ENCODE results near the gene TACR1. TPM values are rescaled to one million over a fixed set of nuclear protein-coding genes. Genes with fewer than 3 reads are reported as not detected.

The TACR1 gene
- total RNA-seq, 1 experiment from 2014 or later = not detected

DNA sequence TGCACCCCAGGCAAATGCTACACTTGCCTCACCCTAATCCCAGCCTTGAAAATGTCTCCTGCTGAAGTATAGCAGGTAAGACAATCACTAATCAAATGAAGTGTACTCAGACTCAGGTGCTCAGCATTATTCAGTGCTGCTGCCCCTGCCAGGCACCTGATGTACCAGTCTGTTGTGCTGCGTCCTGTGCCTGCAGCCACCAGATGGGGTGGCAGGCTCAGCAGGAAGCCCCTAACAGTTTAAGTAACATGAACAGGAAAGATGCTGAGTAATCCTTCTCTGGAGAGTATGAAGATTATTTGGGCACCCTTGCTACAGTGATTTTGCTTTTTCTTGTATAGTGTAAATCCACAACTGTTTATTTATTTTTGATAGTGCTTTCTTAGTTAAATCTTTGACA, 69.1 kb downstream of the TACR1 start:
- ATAC-seq = peak; percentile 60
- no peaks in the 10 kb centered on the region for H3K9me3 ChIP-seq (ENCODE audit: control insufficient read depth in 1 of 2, insufficient read depth in 1 of 2, low read depth in 1 of 2, low read length in 2 of 2)

DNA sequence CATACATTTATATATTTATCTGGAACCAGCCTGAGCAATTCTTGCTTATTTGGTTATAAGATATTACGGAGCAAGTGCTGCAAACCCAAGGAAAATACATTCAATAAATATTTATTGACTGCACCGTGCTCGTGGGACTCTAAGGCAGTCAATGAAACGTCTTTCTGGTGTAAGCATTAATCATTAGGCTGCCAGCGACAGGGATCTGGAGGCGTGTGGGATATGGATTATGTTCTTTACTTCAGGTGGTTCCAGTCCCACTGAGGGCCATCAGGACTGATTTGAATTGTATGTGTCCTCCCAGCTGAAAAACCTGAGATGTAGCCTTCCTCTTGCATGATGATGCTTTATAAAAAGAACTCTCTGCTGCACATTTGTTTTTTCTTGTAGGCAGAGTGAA, 75.4 kb downstream of the TACR1 start:
- RAD21 ChIA-PET (ENCODE audit: low non-redundant PET in 1 of 2, low total read pairs in 2 of 2, uncharacterized antibody in 2 of 2, unreplicated experiment in 2 of 2) = no interaction called here
- TF ChIP-seq ZNF274 (IDR thresholded peaks at IDR 0.05; ENCODE audit: low read depth, low read length) (no peak), CEBPB (IDR thresholded peaks at IDR 0.05; ENCODE audit: low read depth) (no peak), ZFX (IDR thresholded peaks at IDR 0.05) (no peak), SRF (IDR thresholded peaks at IDR 0.05; ENCODE audit: low read depth) (no peak), EZH2phosphoT487 (IDR thresholded peaks at IDR 0.05; ENCODE audit: borderline replicate concordance) (no peak), TCF7L2 (IDR thresholded peaks at IDR 0.05; ENCODE audit: borderline replicate concordance, extremely low read depth, insufficient read depth, insufficient read length) (no peak)
- TF ChIP-seq, protein P1, sequence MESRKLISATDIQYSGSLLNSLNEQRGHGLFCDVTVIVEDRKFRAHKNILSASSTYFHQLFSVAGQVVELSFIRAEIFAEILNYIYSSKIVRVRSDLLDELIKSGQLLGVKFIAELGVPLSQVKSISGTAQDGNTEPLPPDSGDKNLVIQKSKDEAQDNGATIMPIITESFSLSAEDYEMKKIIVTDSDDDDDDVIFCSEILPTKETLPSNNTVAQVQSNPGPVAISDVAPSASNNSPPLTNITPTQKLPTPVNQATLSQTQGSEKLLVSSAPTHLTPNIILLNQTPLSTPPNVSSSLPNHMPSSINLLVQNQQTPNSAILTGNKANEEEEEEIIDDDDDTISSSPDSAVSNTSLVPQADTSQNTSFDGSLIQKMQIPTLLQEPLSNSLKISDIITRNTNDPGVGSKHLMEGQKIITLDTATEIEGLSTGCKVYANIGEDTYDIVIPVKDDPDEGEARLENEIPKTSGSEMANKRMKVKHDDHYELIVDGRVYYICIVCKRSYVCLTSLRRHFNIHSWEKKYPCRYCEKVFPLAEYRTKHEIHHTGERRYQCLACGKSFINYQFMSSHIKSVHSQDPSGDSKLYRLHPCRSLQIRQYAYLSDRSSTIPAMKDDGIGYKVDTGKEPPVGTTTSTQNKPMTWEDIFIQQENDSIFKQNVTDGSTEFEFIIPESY (IDR thresholded peaks at IDR 0.05; ENCODE audit: extremely low read depth, insufficient replicate concordance, low read length) = no peak
- TF ChIP-seq, protein P2, sequence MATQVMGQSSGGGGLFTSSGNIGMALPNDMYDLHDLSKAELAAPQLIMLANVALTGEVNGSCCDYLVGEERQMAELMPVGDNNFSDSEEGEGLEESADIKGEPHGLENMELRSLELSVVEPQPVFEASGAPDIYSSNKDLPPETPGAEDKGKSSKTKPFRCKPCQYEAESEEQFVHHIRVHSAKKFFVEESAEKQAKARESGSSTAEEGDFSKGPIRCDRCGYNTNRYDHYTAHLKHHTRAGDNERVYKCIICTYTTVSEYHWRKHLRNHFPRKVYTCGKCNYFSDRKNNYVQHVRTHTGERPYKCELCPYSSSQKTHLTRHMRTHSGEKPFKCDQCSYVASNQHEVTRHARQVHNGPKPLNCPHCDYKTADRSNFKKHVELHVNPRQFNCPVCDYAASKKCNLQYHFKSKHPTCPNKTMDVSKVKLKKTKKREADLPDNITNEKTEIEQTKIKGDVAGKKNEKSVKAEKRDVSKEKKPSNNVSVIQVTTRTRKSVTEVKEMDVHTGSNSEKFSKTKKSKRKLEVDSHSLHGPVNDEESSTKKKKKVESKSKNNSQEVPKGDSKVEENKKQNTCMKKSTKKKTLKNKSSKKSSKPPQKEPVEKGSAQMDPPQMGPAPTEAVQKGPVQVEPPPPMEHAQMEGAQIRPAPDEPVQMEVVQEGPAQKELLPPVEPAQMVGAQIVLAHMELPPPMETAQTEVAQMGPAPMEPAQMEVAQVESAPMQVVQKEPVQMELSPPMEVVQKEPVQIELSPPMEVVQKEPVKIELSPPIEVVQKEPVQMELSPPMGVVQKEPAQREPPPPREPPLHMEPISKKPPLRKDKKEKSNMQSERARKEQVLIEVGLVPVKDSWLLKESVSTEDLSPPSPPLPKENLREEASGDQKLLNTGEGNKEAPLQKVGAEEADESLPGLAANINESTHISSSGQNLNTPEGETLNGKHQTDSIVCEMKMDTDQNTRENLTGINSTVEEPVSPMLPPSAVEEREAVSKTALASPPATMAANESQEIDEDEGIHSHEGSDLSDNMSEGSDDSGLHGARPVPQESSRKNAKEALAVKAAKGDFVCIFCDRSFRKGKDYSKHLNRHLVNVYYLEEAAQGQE (IDR thresholded peaks at IDR 0.05; ENCODE audit: low read depth) = no peak

More for the DNA sequence above, 69.1 kb downstream of the TACR1 start:
- ChIA-PET CTCF (no interaction called here), RAD21 (ENCODE audit: low non-redundant PET in 1 of 2, low total read pairs in 2 of 2, uncharacterized antibody in 2 of 2, unreplicated experiment in 2 of 2) (no interaction called here), POLR2A (no interaction called here)
- Histone ChIP-seq H4K20me1 (ENCODE audit: insufficient read depth) (no peaks in the 10 kb centered on the region), H3K4me1 (ENCODE audit: control insufficient read depth in 1 of 2, insufficient read depth in 2 of 2, low read length in 2 of 2) (no peaks in the 10 kb centered on the region), H3K27ac (ENCODE audit: low read depth, low read length) (no peak overlapping the region), H3K9me2 (ENCODE audit: insufficient read depth) (no peaks in the 10 kb centered on the region; the same call in 1 of the 2 replicates), H3K9ac (ENCODE audit: low read length) (no peak overlapping the region), H3K27me3 (ENCODE audit: insufficient read depth, low read length) (peaks cover 21% of the 10 kb centered on the region), H3K79me2 (ENCODE audit: insufficient read depth, low read length) (no peaks in the 10 kb centered on the region), H2AFZ (ENCODE audit: low read depth, low read length, poor library complexity, severe bottlenecking) (no peak overlapping the region), H3K36me3 (ENCODE audit: control insufficient read depth in 1 of 2, insufficient read depth in 2 of 2, low read length in 2 of 2) (no peaks in the 10 kb centered on the region), H3K4me2 (ENCODE audit: low read length) (no peak overlapping the region), H3K4me3 (replicated peaks in 1 of 2; ENCODE audit: low read depth in 1 of 2, low read length in 2 of 2) (no peak overlapping the region)
- no peak for TF ChIP-seq CEBPB (IDR thresholded peaks at IDR 0.05; ENCODE audit: low read depth)
- TF ChIP-seq, protein P3, sequence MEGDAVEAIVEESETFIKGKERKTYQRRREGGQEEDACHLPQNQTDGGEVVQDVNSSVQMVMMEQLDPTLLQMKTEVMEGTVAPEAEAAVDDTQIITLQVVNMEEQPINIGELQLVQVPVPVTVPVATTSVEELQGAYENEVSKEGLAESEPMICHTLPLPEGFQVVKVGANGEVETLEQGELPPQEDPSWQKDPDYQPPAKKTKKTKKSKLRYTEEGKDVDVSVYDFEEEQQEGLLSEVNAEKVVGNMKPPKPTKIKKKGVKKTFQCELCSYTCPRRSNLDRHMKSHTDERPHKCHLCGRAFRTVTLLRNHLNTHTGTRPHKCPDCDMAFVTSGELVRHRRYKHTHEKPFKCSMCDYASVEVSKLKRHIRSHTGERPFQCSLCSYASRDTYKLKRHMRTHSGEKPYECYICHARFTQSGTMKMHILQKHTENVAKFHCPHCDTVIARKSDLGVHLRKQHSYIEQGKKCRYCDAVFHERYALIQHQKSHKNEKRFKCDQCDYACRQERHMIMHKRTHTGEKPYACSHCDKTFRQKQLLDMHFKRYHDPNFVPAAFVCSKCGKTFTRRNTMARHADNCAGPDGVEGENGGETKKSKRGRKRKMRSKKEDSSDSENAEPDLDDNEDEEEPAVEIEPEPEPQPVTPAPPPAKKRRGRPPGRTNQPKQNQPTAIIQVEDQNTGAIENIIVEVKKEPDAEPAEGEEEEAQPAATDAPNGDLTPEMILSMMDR (IDR thresholded peaks at IDR 0.05 in 2 of 3, conservative IDR thresholded peaks at IDR 0.05 in 1 of 3; ENCODE audit: borderline replicate concordance in 1 of 3, insufficient read depth in 1 of 3, low read depth in 2 of 3, low read length in 2 of 3) = peak in 2 of 3 experiments; percentile 14 to 21; a peak in 2 of 6 replicates
- no peak for TF ChIP-seq POLR2AphosphoS5 (IDR thresholded peaks at IDR 0.05; ENCODE audit: low read depth, low read length)
- peak; percentile 24; the same call in 1 of the 2 replicates for TF ChIP-seq RAD21 (IDR thresholded peaks at IDR 0.05; ENCODE audit: low read depth)
- no peak for TF ChIP-seq JUND (IDR thresholded peaks at IDR 0.05)
- no peak for DNase-seq (ENCODE audit: low read depth, low spot score)
- BruUV-seq (replicated peaks) = no TSS peak
- intact Hi-C loops (cut with micrococcal nuclease) = no loop called here

More for the DNA sequence above, 75.4 kb downstream of the TACR1 start:
- no peaks in the 10 kb centered on the region for H3K79me2 ChIP-seq (ENCODE audit: insufficient read depth, low read length)
- H3K27ac ChIP-seq (ENCODE audit: low read depth, low read length) = no peak overlapping the region
- intact Hi-C loops (cut with micrococcal nuclease) = no loop called here
- H3K9me2 ChIP-seq (ENCODE audit: insufficient read depth) = no peaks in the 10 kb centered on the region
- H3K36me3 ChIP-seq (ENCODE audit: control insufficient read depth in 1 of 2, insufficient read depth in 2 of 2, low read length in 2 of 2) = no peaks in the 10 kb centered on the region
- no TSS peak for BruUV-seq (replicated peaks)
- CTCF ChIA-PET = no interaction called here
- no peaks in the 10 kb centered on the region for H4K20me1 ChIP-seq (ENCODE audit: insufficient read depth)
- H3K9me3 ChIP-seq (ENCODE audit: control insufficient read depth in 1 of 2, insufficient read depth in 1 of 2, low read depth in 1 of 2, low read length in 2 of 2) = no peaks in the 10 kb centered on the region
- no peak overlapping the region for H3K4me2 ChIP-seq (ENCODE audit: low read length)
- no peak for DNase-seq (ENCODE audit: low read depth, low spot score)
- peaks cover 56% of the 10 kb centered on the region for H3K27me3 ChIP-seq (ENCODE audit: insufficient read depth, low read length)
- no peaks in the 10 kb centered on the region for H3K4me1 ChIP-seq (ENCODE audit: control insufficient read depth in 1 of 2, insufficient read depth in 2 of 2, low read length in 2 of 2)
- no peak for ATAC-seq
- no peak overlapping the region for H2AFZ ChIP-seq (ENCODE audit: low read depth, low read length, poor library complexity, severe bottlenecking)
- no peak overlapping the region for H3K9ac ChIP-seq (ENCODE audit: low read length)
- POLR2A ChIA-PET = no interaction called here
- H3K4me3 ChIP-seq (replicated peaks in 1 of 2; ENCODE audit: low read depth in 1 of 2, low read length in 2 of 2) = no peak overlapping the region

Measured in HCT116 (cell line).